ENCODE measurements around the gene IGSF3.

Gene IGSF3

DNA sequence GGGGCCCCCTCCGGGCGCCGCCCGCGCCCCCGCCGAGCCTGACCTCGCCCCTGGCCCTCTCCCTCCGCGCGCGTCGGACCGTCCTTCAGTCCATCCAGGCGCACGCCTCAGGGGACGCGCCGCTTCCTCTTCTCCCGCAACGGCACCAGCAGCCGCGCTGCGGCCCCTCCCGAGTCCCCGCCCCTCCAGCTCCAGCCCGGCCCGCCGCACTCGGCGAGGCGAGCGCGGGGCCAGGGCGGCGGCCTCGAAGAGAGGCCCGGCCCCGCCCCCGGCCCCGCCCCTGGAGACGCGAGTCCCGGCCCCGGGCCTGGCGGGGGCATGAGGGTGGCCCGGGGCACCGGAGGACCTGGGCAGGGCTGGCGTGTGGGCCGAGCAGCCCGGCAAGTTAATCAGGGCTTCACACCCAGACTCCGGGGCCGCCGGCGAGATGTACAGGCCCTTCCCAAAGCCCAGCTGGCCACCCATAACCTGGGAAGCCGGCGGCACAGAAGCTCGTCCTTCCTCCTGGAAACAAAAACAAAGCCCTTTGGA lies at the start of gene IGSF3:
IGSF3 (minus strand) TSS at position 159 of the 531 bp plus-strand sequence. CDS start 1,407 bp downstream, outside the sequence.
- DNase-seq, result peak; percentile 79

DNA sequence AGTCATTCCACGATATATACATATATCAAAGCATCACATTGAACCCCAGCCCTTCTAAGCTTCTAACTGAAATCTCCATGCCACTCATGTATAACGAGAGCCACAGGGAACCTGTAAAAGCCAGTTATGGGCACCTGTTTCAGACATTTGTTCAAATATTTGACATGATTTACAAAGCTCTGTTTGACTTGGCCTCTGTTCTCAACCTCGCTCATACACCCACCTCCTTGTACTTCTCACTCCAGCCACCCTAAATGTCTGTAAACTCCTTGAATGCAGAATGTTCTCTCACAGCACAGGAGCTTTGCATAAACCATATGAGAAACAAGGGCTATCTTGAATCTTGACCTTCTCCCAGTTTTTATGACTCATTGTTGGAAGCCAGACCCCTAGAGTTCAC lies 49.8 kb upstream of the IGSF3 start:
- no peak for DNase-seq

DNA sequence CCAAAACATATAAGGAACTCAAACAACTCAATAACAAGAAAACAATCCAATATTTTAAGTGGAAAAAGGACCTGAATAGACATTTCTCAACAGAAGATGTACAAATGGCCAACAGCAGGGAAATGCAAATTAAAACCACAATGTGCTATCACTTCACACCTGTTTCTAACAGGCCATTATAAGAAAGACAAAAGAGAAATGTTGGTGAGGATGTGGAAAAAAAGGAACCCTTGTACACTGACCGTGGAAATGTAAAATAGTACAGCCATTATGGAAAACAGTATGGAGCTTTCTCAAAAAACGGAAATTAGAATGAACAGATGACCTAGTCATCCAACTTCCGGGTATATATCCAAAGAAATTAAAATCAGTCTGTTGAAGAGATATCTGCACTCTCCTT lies 48.9 kb upstream of the IGSF3 start:
- no peak for DNase-seq

DNA sequence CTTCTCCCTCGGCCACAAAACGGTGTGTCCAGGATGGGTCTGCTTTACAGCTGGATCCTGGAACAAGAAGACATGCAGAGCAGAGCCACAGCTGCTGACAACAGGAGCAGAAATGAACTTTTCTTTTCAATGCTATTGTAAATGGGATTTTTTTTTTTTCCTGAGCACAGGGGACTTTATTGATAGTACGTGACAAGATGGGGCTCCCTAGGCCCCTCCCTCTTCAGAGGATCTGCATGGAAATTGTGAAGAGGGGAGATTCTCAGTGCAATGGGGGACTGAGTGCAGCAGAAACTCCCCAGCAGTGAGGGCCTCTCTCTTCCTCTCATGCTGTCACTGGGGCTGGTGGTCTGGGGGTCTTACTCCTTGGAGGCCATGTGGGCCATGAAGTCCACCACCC lies 45.9 kb upstream of the IGSF3 start:
- no peak for DNase-seq

DNA sequence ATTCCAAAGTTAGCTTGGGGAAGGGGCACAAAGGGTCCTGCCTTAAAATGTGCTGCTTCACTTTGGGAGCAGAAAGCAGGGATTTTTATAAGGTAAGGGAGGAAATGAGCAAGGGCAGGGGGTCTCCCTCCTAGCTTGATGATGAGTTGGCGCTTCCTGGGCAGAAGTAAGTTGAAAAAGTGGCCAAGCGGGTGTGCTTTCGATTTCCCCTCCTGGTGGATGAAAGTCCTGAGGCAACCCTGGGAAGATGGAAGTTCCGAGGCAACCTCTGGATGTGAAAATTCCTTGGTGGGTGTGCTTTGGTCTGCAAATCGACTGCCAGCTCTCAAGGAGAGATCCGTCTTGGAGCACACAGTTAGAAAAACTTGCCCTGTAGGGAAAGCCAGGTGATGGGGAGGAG lies 45.0 kb upstream of the IGSF3 start:
- no peak for DNase-seq

DNA sequence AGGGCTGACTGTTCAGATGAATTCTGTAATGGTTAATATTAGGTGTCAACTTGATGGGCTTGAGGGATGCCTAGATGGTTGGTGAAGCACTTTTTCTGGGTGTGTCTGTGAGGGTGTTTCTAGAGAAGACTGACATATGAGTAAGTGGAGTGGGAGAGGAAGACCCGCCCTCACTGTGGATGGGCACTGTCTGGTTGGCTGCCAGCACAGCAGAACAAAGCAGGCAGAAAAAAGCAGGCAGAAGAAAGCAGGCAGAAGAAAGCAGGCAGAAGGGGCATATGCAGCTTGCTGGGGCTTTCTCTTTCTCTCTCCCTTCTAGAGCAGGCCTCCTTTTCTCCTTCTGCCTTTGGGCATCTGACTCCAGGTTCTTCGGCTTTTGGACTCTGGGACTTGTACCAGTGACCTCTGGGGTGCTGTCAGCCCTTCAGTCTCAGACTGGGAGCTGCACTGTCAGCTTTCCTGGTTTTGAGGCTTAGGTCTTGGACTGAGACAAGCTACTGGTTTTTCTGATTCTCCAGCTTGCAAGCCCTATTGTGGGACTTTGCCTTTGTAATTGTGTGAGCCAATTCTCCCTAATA lies 43.8 kb upstream of the IGSF3 start:
- peak; percentile 47 for DNase-seq

DNA sequence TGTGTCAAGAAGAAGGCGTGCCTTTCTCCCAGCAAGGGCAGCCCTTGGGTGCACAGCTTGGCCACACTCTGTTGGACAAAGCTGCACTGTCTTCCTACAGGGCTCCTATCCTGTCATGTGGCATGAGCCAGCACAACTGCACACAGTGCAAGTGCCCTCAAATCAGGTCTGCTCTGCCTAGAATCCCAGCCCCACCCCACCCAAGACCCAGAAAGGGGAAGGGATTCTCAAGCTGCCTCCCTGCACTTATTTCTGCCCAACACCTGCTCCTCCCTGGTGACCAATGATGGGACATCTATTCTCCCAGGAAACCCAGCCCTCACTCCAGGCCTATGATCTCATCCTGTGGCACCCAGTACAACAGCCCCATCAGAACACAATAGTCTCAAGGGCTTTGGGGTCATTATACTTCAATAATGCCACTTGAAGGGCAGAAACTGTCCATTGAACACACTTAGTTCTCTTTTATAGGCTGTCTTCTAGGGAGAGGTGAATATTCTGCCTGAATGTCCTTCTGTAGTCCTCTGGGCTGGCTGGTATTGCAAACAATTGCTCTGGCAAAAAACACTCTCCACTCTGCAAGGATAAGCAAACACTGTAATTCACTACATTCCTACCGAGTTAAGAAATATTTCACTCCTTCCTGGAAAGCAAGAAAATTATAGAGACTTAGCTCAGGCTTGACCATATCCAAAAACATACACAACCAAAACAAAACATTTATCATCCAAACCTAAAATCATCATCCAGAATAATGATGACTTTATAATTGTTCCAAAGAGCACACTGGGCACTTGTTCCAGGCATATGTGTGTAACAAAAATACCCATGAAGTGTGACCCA lies 43.1 kb upstream of the IGSF3 start:
- no peak for DNase-seq

DNA sequence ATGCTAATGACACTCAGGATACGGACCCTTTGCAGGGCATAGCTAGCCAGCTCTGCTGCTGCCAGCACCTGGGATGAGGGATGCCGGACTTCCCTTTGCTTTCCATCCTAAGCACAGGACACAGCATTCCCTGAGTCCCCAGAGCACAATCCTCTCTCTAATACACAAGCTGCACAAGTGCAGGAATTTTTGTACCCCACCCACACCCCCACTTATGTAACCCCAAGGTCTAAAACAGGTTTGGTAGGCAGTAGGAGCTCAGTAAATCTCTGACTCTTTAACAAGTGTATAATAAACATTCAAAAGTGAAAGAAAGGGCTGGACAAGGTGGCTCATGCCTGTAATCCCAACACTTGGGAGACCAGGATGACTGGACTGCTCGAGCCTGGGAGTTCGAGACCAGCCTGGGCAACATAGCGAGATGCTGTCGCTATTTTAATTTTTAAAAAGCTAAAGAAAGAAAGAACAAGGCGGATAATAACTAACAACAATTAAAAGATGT lies 42.2 kb upstream of the IGSF3 start:
- no peak for DNase-seq

DNA sequence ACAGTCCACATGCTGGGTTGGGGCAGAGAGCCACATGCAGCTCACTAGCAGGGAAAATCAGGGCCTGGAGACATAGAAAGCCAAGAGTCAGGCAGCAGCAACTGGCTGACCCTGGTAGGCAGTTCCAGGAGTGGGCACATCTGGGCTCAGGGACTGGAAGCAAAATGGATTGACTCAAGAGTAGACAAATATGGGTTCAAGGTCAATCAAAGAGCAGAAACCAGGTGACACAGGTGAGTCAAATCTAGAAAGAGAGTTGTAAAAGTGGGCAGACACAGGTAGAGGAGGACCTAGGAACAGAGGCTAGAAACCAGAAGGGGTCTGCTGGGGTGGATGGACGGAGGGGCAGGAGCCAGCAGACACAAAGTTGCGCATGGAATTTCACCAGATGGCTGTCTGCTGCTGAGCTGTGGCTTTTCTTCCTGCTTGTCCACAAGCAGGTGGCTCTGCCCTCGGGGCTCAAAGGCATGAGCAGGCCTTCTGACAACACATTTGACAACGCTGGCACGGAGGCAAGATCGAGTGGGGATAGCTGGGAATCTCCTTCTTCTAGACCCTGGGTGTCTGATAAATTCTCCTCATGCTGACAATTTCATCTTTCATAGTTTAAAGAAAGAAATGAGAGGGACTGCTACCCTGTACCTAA lies 40.8 kb upstream of the IGSF3 start:
- DNase-seq, result no peak

DNA sequence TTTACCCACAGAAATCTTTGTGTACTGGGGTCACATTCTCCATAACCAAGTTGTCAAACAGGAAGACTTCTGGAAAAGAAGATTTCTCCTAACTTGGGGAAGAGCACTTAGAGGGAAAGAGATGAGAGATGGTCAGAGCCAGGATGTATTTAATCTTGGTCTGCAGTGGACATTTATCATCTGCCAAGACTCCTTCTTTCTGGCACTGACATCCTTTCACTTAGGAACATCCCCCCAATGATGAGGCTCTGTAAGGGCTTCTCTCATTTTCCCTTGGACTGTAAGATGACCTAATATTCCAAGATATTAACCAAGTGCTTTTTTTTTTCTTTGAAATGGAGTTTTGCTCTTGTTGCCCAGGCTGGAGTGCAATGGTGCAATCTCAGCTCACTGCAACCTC lies 39.3 kb upstream of the IGSF3 start:
- no peak for DNase-seq

DNA sequence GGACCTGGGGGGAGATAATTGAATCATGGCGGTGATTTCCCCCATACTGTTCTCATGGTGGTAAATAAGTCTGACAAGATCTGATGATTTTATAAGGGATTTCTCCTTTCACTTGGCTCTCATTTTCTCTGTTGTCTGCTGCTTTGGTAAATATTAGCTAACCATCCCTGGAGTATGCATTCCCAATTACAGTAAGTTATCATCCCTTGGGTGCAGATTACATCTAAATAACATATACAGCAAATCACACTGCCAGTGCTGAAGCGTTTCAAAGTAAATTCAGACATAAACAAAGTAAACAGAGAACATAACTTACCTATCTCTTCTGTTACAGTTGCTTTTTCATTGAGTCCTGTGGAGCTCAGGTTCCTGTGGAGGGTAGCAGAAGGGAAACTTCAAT lies 38.6 kb upstream of the IGSF3 start:
- DNase-seq, result no peak

DNA sequence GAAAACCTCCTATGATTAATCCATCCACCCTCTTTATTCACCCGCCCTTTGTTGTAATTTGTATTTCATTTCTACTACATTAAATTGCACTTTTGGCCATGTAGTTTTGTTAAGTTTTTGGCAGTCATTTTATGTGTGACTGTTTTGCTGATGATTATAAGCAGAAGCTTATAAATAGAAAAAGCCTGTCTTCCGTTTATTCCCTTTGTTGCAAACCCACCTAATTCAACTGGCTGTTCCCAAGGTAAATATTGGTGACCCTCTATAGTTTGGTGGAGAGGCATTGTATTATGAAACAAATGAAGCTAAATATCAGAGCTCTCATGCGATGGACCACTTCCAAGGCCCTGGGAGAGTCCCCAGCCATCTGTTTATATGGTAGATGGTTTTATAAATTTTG lies 36.7 kb upstream of the IGSF3 start:
- DNase-seq, result no peak

DNA sequence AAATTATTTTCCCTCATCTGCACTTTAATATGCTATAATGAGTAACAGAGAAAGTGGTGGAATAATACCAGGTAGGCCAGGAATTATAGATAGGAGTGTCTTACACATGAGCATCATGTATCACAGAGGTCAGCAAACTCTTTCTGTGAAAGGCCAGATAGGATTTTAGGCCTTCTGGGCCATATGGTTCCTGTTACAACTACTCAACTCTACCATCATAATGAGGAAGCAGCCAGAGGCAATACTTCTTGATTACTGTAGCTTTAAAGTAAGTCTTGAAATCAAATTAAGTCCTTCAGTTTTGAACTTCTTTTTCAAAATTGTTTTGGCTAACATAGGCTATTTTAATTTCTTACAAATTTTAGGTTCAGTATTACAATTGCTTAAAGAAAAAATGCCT lies 32.1 kb upstream of the IGSF3 start:
- DNase-seq, result no peak

DNA sequence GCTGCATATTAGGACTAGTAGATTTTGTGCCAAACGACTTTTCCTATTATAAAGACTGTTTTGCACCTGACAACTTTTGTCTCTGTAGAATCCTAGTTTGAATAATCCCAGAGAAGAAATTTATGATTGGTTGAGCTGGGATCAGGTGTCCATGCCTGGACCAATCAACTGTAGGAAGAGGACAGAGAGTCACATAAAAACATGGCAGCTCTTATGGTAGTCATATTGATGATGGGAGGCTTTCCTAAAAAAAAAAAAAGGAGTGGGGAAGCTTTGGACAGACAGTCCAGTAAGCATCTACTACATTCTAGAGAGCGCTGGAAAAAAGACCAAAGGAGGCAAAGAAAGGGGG lies 30.7 kb upstream of the IGSF3 start:
- DNase-seq, result no peak

DNA sequence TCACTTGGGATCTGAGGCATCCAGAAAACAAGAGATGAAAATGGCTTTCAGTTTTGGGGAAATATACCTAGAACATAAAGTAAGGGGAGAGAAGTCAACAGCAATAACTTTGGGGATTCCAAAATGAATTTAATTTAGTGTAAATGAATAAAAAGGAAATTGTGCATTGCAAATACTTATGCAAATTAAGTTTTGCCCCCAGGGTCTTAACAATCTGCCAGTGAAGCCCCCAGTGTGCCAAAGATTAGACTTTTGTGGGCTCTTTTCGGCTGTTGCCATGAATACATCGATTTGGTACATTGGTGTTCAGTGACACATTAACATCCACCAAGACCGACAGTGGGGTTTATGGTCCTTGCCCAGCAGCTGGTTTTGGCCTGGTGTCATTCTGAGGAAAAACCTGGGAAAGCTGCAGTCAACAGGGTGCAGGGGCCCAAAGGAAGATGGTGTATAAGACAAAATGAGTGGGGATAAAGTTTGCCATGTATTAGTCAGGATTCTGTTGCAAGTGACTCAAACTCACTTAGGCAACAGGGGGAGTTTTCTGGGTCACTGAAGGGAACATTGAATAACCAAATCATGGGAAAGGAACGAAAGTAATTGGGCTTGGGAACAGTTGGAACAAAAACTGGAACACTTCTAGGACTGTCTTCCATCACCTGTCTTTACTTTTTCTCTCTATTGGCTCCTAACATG lies 30.2 kb upstream of the IGSF3 start:
- DNase-seq, result no peak

DNA sequence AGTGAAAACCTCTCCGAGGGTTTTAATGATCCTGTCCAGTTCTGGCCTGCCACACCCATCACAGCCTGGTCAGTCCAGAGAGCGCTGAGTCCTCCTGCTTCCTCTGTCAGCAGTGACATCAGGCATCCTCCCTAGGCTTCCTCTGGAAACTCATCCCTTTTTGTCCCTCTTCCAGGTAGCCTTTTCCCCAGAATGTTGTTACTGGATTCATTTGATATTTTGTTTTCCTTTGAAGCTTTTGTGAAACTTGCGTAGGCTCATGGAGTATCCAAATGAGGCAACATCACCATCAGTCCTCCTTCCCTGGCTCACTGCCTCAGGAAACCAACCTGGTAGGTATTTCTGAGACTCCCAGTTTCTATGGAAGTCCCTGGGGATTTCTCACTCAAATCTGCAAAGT lies 27.0 kb upstream of the IGSF3 start:
- no peak for DNase-seq

DNA sequence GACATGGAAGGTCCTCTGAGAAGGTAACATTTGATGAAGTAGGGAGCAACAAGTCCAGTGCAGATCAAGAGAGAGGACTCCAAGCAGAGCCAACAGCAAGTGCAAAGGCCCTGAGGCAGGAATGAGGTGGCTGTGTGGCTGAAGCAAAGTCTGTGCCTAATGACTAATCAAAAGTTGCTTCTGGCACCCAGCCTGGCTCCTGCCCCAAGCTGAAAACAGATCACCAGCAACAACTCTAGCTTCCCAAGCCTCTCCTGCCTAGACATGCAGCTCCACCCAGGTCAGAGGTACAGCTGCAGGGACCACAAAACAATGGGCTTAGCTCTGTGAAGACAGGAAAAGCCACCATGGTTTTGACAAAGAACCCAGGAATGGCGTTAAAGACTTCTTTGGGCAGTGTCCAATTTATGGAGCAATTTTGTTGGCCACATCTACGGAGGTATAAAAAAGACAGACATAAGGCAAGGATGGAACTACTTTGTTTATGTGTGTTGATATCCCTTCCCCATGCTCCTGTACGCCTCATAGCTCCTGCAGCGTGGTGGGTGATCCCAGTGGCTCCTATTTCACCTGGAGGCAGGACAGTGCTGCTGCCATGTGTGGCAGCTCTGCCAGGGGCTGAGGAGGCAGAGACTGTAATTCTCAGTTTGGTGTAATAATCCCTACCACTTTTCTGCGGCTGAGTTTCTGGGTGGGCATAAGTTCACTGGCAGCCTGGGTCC lies 26.4 kb upstream of the IGSF3 start:
- no peak for DNase-seq

DNA sequence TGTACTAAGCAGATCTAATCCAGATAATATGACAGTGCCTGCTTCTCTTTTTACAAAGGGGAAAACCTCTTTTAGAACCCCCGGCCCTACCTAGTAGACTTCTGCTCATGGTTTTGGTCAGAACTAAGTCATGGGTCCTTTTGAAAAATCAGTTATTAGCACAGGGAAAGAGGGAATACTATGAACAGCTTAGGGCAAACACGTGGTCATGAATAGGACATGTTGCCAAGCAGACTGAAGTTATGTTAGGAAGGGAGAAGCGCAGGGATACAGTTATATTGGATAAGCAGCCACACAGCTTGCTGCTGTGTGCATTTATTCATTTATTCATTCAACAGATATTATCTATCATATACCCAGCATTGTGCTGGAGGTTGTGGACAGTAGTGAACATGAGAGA lies 25.3 kb upstream of the IGSF3 start:
- DNase-seq, result no peak

DNA sequence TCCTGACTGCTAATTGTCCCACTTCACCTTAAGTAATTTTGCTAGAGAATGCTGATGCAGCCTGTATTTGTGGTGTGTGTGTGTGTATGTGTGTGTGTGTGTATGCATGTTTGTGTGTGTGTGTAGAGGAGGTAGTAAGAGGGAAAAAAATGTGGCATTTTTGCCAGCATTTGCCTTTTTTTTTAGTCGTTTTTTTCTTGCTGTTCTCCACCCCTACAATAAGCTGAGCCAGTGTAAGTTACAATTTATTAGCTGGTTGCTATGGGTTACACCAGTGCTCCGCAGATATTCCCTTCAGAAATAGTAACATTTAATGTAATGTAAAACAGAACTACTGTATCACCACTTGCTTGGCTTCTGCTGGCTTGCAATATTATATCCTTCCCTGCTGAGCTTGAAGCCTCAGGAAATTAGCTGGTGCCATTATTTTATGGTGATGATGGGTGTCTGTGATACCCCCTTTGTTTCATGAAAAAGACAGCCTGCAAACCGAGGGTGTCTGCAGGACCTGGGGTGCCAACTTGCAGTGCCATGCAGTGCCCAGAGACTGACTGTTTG lies 23.4 kb upstream of the IGSF3 start:
- DNase-seq, result no peak

DNA sequence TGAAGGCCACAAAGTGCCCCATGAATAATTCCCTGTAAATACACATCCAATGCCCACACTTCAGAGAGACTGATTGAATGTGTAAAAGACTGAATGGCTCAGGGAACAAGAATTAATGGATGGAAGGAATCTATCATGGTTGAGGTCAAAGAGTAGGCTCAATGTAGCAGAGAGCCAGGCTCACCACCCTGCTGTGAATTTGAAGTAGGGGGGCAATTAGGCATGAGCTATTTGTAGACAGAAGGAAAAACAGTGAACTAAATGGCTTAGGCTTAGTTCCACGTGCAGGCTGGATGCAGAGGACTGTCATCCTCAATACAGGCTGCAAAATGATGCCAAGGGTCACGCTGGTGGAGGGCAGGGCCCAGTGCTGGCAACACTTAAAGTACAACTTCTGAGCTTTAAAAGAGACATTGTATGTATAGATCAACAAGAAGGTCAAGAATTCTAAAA lies 22.9 kb upstream of the IGSF3 start:
- DNase-seq, result no peak

DNA sequence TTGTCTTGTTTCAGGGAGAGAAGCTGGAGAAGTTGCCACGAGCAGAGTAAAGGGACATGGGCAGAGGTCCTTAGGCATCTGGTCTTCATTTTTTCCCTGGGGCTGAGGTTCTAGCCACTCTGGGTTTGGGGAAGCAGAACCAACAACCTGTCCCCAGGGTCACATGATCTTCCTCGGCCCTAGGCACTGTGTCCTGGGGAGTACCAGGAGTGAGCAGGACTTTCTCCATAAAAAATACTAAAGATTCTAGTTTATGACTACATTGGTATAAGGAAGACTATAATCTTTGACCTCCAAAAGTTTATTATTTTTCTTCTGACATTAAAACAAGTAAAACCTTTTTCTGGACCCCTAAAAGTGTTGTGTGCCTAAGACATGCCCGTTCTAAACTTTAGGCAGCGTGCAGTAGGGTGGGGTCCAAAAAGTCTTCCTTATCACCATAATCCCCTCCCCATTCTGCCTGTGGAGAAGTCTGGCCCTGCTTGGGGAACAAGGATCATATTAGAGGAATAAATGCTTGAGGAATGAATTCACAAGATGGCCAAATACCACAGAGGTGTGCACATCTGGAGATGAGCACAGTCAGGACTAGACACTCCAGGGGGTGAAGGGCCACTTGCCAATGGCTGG lies 19.3 kb upstream of the IGSF3 start:
- DNase-seq, result no peak

DNA sequence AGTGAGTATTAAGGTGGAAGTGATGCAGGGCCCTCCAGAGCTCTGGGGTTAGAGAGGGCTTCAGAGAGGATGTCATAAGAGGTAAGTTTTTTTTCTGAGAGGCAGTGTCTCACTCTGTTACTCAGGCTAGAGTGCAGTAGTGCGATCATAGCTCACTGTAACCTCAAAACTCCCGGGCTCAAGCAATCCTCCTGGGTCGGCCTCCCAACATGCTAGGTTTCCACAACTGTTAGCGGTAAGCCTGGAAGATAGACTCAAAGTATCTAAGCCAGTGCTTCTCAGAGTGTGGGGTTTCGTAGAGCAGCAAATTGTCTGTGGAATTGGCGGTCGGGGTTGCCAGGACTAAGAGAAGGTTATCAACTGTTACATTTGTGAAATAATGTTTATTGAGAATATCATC lies 18.6 kb upstream of the IGSF3 start:
- no peak for DNase-seq
